ACC112 (cell line): ENCODE results near the gene CCDC121.
"Not testable (repeated sequence)": the region's sequence is repeated elsewhere in the genome, so short reads cannot be mapped to it uniquely, and the experiment has no call there.

ENCODE experiments used
- H2AFZ ChIP-seq: fragments of 200-600 bp; sonication (generic); one replicate; pipeline ENCODE4 v1.6.0; 2017; ENCODE audit warnings: antibody characterized with exemption, low read length; ENCODE audit not compliant: unreplicated experiment
- H3K27ac ChIP-seq: fragments of 200-600 bp; sonication (generic); 2 replicates; pipeline ENCODE4 v1.5.1; 2014; ENCODE audit warnings: low read depth, mild to moderate bottlenecking, antibody characterized with exemption, low read length, moderate library complexity
- H3K27me3 ChIP-seq: fragments of 200-600 bp; sonication (generic); 2 replicates; pipeline ENCODE4 v1.6.1; 2014; ENCODE audit warnings: mild to moderate bottlenecking, antibody characterized with exemption, low read length, moderate library complexity, mixed read lengths; ENCODE audit not compliant: insufficient read depth
- H3K36me3 ChIP-seq: fragments of 200-600 bp; sonication (generic); 2 replicates; pipeline ENCODE4 v1.6.1; 2016; ENCODE audit warnings: mild to moderate bottlenecking, antibody characterized with exemption, low read length, moderate library complexity, mixed read lengths; ENCODE audit not compliant: insufficient read depth
- H3K4me1 ChIP-seq: fragments of 200-600 bp; sonication (generic); one replicate; pipeline ENCODE4 v1.6.1; 2016; ENCODE audit warnings: low read length, mixed read lengths; ENCODE audit not compliant: insufficient read depth, unreplicated experiment, control insufficient read depth
- H3K4me3 ChIP-seq: fragments of 200-600 bp; sonication (generic); 2 replicates; pipeline ENCODE4 v1.5.1; 2014; ENCODE audit warnings: mild to moderate bottlenecking, low read depth, low read length
- H3K79me2 ChIP-seq: fragments of 200-600 bp; sonication (generic); one replicate; pipeline ENCODE4 v1.6.0; 2016; ENCODE audit warnings: low read length; ENCODE audit not compliant: control insufficient read depth, unreplicated experiment, insufficient read depth

CCDC121 gene

DNA sequence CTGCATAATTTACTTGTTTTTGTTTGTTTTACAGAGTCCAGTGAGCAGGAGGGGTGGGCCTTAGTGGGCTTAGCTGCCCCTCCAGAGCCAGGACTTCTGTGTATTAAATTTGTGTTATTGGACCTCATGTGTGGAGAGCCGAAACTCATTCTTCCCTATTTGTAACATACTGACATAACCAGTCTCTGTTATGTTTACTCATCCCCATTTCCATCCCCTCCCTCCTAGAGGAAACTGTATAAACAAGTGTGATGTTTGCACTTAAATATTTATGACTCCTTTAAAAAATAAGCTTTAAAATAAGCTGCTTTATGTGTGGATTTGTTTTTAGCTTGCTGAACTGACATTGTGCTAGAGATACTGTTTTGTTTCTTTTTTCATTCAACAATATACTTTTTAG, 32.2 kb downstream of the CCDC121 start:
- Histone ChIP-seq H3K36me3 (peaks cover 10% of the 10 kb centered on the region), H3K4me1 (peaks cover 13% of the 10 kb centered on the region), H3K4me3 (no peak overlapping the region), H3K79me2 (peaks cover 65% of the 10 kb centered on the region), H2AFZ (no peak overlapping the region), H3K27ac (no peak overlapping the region), H3K27me3 (no peaks in the 10 kb centered on the region)

- H3K27ac ChIP-seq, H3K4me3 ChIP-seq, H2AFZ ChIP-seq, H3K27me3 ChIP-seq: not testable (repeated sequence)
- Histone ChIP-seq H3K36me3 (peaks cover 13% of the 10 kb centered on the region), H3K79me2 (peaks cover 73% of the 10 kb centered on the region), H3K4me1 (peaks cover 13% of the 10 kb centered on the region)
These were observed 33.4 kb downstream of the CCDC121 start for GRCh38 chr2:27595412-27595811.

- H3K27me3 ChIP-seq, H3K27ac ChIP-seq, H3K4me3 ChIP-seq, H2AFZ ChIP-seq: not testable (repeated sequence)
- Histone ChIP-seq H3K79me2 (peaks cover 75% of the 10 kb centered on the region), H3K4me1 (peaks cover 13% of the 10 kb centered on the region), H3K36me3 (peaks cover 15% of the 10 kb centered on the region; the same call in 1 of the 2 replicates)
These were observed 34.6 kb downstream of the CCDC121 start for GRCh38 chr2:27594020-27594703.

GRCh38 chr2:27593240-27593639, 35.6 kb downstream of the CCDC121 start:
- Histone ChIP-seq H3K27me3 (no peaks in the 10 kb centered on the region), H3K27ac (no peak overlapping the region), H3K79me2 (peaks cover 81% of the 10 kb centered on the region), H3K4me3 (no peak overlapping the region), H3K4me1 (peaks cover 13% of the 10 kb centered on the region), H3K36me3 (peaks cover 21% of the 10 kb centered on the region; the same call in 1 of the 2 replicates), H2AFZ (no peak overlapping the region)

- Histone ChIP-seq H3K27me3 (no peaks in the 10 kb centered on the region), H3K36me3 (peaks cover 17% of the 10 kb centered on the region; the same call in 1 of the 2 replicates), H3K27ac (no peak overlapping the region), H3K79me2 (peaks cover 80% of the 10 kb centered on the region), H3K4me1 (peaks cover 4% of the 10 kb centered on the region), H2AFZ (no peak overlapping the region), H3K4me3 (no peak overlapping the region)
These were observed 37.1 kb downstream of the CCDC121 start for GRCh38 chr2:27591745-27592144.

GRCh38 chr2:27588308-27588707, 40.5 kb downstream of the CCDC121 start:
- no peak overlapping the region for H2AFZ ChIP-seq
- H3K27ac ChIP-seq: no peak overlapping the region
- H3K4me1 ChIP-seq: peaks cover 14% of the 10 kb centered on the region
- H3K79me2 ChIP-seq: peaks cover 94% of the 10 kb centered on the region
- H3K4me3 ChIP-seq: no peak overlapping the region
- no peaks in the 10 kb centered on the region for H3K27me3 ChIP-seq
- H3K36me3 ChIP-seq: peaks cover 21% of the 10 kb centered on the region; the same call in 1 of the 2 replicates

DNA sequence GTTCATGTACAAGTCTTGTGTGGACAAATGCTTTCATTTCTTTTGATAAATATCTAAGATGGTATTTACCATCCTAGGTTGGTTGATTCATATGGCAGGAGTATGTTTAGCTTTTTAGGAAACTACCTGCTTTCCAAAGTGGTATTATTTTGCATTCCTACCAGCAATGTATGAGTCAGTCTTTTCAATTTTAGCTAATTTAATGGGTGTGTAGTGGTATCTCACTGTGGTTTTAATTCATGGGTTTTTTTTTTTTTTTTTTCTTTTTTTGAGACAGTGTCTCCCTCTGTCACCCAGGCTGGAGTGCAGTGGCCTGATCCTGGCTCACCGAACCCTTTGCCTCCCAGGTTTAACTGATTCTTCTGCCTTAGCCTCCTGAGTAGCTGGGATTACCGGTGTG, 41.8 kb downstream of the CCDC121 start:
- Histone ChIP-seq H3K27ac (no peak overlapping the region), H3K79me2 (peaks cover 86% of the 10 kb centered on the region), H3K27me3 (no peaks in the 10 kb centered on the region), H2AFZ (no peak overlapping the region), H3K4me1 (peaks cover 14% of the 10 kb centered on the region), H3K4me3 (no peak overlapping the region), H3K36me3 (peaks cover 21% of the 10 kb centered on the region; the same call in 1 of the 2 replicates)

DNA sequence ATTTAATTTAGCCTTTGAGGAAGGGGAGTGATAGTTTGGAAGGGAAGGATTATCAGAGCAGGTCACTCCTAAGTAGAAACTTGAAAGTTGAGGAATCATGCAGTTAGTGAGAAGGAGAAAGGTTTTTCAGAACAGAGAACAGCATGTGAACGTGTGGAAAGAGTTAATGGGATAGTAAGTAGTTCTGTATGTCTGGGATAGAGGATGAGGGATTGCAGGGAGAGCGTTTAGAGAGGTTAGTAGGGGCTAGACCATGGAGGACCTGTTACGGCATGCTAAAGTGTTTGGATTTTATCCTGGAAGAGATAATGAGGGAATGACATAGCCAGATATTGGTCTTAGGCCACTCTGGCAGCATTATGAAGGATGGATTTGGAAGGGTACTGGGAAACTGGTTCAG, 44.2 kb downstream of the CCDC121 start:
- no peak overlapping the region for H3K27ac ChIP-seq
- H3K4me3 ChIP-seq: peak overlapping the region; percentile 95
- peaks cover 14% of the 10 kb centered on the region; the same call in 1 of the 2 replicates for H3K36me3 ChIP-seq
- H3K27me3 ChIP-seq: no peaks in the 10 kb centered on the region
- H3K79me2 ChIP-seq: peaks cover 63% of the 10 kb centered on the region
- peaks cover 14% of the 10 kb centered on the region for H3K4me1 ChIP-seq
- no peak overlapping the region for H2AFZ ChIP-seq

- Histone ChIP-seq H3K36me3 (0 out of 2 replicates have a peak, but pooled peaks cover 4% of the 10 kb centered on the region), H2AFZ (peak overlapping the region; percentile 94), H3K27me3 (no peaks in the 10 kb centered on the region), H3K27ac (peak overlapping the region; percentile 63), H3K4me1 (peaks cover 14% of the 10 kb centered on the region), H3K79me2 (peaks cover 52% of the 10 kb centered on the region), H3K4me3 (peak overlapping the region; percentile 95)
These were observed 45.4 kb downstream of the CCDC121 start for GRCh38 chr2:27583390-27583915.

- Histone ChIP-seq H3K27me3 (no peaks in the 10 kb centered on the region), H3K4me1 (peaks cover 14% of the 10 kb centered on the region), H2AFZ (peak within 1 kb of the TSS; percentile 94), H3K36me3 (0 out of 2 replicates have a peak, but pooled peaks cover 7% of the 10 kb centered on the region), H3K79me2 (peaks cover 46% of the 10 kb centered on the region), H3K4me3 (peak within 1 kb of the TSS; percentile 95), H3K27ac (peak within 1 kb of the TSS; percentile 63)
These were observed 46.0 kb downstream of the CCDC121 start, which contains the start of gene ZNF512 for GRCh38 chr2:27582695-27583389. ZNF512 (plus strand) TSS chr2:27583042; CDS start chr2:27583113, 71 bp downstream.
